ENCODE results near the gene CDK18. TPM values are rescaled to one million over a fixed set of nuclear protein-coding genes. Genes with fewer than 3 reads are reported as not detected.

CDK18 gene
- polyA plus RNA-seq (not detected in 2 replicates), polyA minus RNA-seq (1.5 TPM in 1 of 2 replicates, not detected in the other)

DNA sequence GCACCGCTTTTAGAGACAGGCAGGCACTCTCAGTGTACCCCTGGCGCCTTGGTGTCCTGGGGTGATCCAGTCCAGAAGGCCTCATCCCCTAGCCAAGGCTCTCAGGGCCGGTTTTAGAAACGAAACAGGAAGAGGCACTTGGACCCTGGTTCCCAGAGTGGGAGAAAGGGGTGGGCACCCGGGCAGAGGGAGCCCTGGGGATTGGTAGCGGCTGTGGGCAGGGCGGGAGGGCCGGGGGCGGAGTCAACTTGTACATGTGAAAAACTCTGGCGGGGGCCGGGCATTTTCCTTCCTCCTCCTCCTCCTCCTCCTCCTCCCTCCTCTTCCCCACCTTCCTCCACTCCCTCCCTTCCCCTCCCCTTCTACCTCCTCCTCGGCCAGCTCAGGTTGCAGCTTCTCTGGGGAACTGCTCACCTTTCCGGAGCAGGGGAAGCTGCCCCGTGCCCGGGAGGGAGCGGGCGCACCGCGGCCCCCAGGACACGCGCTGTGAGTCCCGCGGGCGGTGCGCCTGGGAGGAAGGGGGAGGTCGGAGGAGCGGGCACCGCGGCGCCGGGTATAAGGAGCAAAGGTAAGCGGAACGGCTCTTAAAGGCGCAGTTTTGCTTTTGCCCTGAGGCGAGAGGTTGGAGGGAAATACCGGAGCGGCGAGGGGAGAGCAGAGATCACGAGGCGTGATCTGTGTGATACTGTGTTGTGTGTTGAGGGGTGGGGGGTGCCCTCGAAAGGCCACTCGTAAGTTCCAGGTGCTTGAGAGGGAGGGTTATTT lies at the start of gene CDK18:
CDK18 (plus strand) TSS at position 359 of the 765 bp plus-strand sequence. CDS start 18,499 bp downstream, outside the sequence.
- H2AFZ ChIP-seq (ENCODE audit: low read depth, low read length): peak within 1 kb of the TSS; percentile 61
- TF ChIP-seq SMC3 (conservative IDR thresholded peaks at IDR 0.05; ENCODE audit: poor library complexity): no peak
- no peak for TF ChIP-seq RAD21 (conservative IDR thresholded peaks at IDR 0.05)
- TF ChIP-seq, protein P1, sequence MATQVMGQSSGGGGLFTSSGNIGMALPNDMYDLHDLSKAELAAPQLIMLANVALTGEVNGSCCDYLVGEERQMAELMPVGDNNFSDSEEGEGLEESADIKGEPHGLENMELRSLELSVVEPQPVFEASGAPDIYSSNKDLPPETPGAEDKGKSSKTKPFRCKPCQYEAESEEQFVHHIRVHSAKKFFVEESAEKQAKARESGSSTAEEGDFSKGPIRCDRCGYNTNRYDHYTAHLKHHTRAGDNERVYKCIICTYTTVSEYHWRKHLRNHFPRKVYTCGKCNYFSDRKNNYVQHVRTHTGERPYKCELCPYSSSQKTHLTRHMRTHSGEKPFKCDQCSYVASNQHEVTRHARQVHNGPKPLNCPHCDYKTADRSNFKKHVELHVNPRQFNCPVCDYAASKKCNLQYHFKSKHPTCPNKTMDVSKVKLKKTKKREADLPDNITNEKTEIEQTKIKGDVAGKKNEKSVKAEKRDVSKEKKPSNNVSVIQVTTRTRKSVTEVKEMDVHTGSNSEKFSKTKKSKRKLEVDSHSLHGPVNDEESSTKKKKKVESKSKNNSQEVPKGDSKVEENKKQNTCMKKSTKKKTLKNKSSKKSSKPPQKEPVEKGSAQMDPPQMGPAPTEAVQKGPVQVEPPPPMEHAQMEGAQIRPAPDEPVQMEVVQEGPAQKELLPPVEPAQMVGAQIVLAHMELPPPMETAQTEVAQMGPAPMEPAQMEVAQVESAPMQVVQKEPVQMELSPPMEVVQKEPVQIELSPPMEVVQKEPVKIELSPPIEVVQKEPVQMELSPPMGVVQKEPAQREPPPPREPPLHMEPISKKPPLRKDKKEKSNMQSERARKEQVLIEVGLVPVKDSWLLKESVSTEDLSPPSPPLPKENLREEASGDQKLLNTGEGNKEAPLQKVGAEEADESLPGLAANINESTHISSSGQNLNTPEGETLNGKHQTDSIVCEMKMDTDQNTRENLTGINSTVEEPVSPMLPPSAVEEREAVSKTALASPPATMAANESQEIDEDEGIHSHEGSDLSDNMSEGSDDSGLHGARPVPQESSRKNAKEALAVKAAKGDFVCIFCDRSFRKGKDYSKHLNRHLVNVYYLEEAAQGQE (IDR thresholded peaks at IDR 0.05; ENCODE audit: borderline replicate concordance): no peak
- no peak for TF ChIP-seq POLR2AphosphoS5 (IDR thresholded peaks at IDR 0.05)
- TF ChIP-seq MXI1 (conservative IDR thresholded peaks at IDR 0.05; ENCODE audit: poor library complexity, severe bottlenecking): no peak
- TF ChIP-seq, protein P2, sequence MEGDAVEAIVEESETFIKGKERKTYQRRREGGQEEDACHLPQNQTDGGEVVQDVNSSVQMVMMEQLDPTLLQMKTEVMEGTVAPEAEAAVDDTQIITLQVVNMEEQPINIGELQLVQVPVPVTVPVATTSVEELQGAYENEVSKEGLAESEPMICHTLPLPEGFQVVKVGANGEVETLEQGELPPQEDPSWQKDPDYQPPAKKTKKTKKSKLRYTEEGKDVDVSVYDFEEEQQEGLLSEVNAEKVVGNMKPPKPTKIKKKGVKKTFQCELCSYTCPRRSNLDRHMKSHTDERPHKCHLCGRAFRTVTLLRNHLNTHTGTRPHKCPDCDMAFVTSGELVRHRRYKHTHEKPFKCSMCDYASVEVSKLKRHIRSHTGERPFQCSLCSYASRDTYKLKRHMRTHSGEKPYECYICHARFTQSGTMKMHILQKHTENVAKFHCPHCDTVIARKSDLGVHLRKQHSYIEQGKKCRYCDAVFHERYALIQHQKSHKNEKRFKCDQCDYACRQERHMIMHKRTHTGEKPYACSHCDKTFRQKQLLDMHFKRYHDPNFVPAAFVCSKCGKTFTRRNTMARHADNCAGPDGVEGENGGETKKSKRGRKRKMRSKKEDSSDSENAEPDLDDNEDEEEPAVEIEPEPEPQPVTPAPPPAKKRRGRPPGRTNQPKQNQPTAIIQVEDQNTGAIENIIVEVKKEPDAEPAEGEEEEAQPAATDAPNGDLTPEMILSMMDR (IDR thresholded peaks at IDR 0.05; ENCODE audit: poor library complexity, severe bottlenecking): no peak
- no peak for TF ChIP-seq TAF1 (IDR thresholded peaks at IDR 0.05; ENCODE audit: low read depth)
- no peak for TF ChIP-seq EP300 (conservative IDR thresholded peaks at IDR 0.05; ENCODE audit: poor library complexity, severe bottlenecking)
- TF ChIP-seq EZH2 (IDR thresholded peaks at IDR 0.05; ENCODE audit: borderline replicate concordance, insufficient read depth, low read length, poor library complexity, severe bottlenecking): no peak
- H3K4me2 ChIP-seq (ENCODE audit: low read length): peak within 1 kb of the TSS; percentile 27
- H3K9me2 ChIP-seq (ENCODE audit: insufficient read depth, low read length): no peaks in the 10 kb centered on the region
- no peak within 1 kb of the TSS for H3K27ac ChIP-seq (ENCODE audit: low read length)
- H3K79me2 ChIP-seq (replicated peaks; ENCODE audit: insufficient read depth, low read length): no peaks in the 10 kb centered on the region
- H3K36me3 ChIP-seq (ENCODE audit: insufficient read depth, low read length): no peaks in the 10 kb centered on the region
- peak within 1 kb of the TSS; percentile 56 for H3K9ac ChIP-seq (ENCODE audit: low read length)
- H3K9me3 ChIP-seq (ENCODE audit: low read length): no peaks in the 10 kb centered on the region
- no peaks in the 10 kb centered on the region for H4K20me1 ChIP-seq (ENCODE audit: insufficient read depth)
- H3K27me3 ChIP-seq (ENCODE audit: insufficient read depth, low read depth, low read length): peaks cover 5% of the 10 kb centered on the region
- H3F3A ChIP-seq (ENCODE audit: insufficient read depth, low read length, poor library complexity, severe bottlenecking): no peaks in the 10 kb centered on the region
- peak within 1 kb of the TSS; percentile 67 for H3K4me3 ChIP-seq (ENCODE audit: low read length)

DNA sequence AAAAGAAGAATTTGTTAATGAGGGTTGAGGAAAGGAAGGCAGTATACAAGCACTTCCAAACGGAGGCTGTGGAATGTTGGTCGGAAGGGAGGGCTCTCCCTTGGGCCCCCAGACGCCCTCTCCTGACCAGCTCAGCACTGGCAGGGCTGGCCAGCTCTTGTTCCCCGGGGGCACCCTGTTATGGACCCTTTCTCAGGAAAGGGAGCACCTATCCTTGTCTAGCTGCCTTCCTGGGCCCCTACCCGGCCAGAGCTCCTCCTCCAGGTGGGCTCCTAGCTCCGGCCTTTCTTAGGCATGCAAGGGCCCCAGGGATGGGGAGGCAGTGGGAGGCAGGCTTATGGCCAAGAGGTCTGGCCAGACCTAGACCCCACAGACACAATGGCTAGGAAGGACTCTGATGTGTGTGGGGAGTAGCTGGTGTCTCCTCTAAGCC lies 49.5 kb upstream of the CDK18 start:
- no peak for TF ChIP-seq POLR2AphosphoS5 (IDR thresholded peaks at IDR 0.05)
- TF ChIP-seq RAD21 (conservative IDR thresholded peaks at IDR 0.05): peak; percentile 18
- Histone ChIP-seq H3K4me2 (ENCODE audit: low read length) (peak overlapping the region; percentile 98), H3K4me3 (ENCODE audit: low read length) (peak overlapping the region; percentile 81), H3K36me3 (ENCODE audit: insufficient read depth, low read length) (peaks cover 6% of the 10 kb centered on the region), H3K9me3 (ENCODE audit: low read length) (no peaks in the 10 kb centered on the region), H4K20me1 (ENCODE audit: insufficient read depth) (peaks cover 8% of the 10 kb centered on the region), H3K79me2 (replicated peaks; ENCODE audit: insufficient read depth, low read length) (peaks cover 70% of the 10 kb centered on the region), H3K27me3 (ENCODE audit: insufficient read depth, low read depth, low read length) (no peaks in the 10 kb centered on the region), H2AFZ (ENCODE audit: low read depth, low read length) (no peak overlapping the region), H3K9me2 (ENCODE audit: insufficient read depth, low read length) (no peaks in the 10 kb centered on the region), H3K27ac (ENCODE audit: low read length) (peak overlapping the region; percentile 93), H3K9ac (ENCODE audit: low read length) (peak overlapping the region; percentile 93), H3F3A (ENCODE audit: insufficient read depth, low read length, poor library complexity, severe bottlenecking) (peaks cover 4% of the 10 kb centered on the region)

Data from neural cell (in vitro differentiated cells).